HL-60 (cell line): Measurements from ENCODE around the gene VCPKMT.

Experiments used
- GABPA ChIP-seq: IDR thresholded peaks from 2 replicates; pipeline ENCODE4 v1.6.1; 2012; ENCODE audit warnings: low read depth
- POLR2AphosphoS5 ChIP-seq: IDR thresholded peaks from 2 replicates; pipeline ENCODE4 v1.6.1; 2012; ENCODE audit warnings: low read depth
- SPI1 ChIP-seq: IDR thresholded peaks from 2 replicates; pipeline ENCODE4 v1.6.1; 2012; ENCODE audit warnings: low read depth, mild to moderate bottlenecking, borderline replicate concordance
- TF ChIP-seq, protein P1 (sequence below): IDR thresholded peaks from one replicate; pipeline ENCODE4 v1.5.1; 2011; ENCODE audit warnings: low read length, control low read depth, inconsistent platforms; ENCODE audit not compliant: insufficient read depth
- TF ChIP-seq, protein P2 (sequence below): IDR thresholded peaks from 2 replicates; pipeline ENCODE4 v1.6.1; 2012; ENCODE audit warnings: low read depth; ENCODE audit not compliant: insufficient replicate concordance

DNA sequence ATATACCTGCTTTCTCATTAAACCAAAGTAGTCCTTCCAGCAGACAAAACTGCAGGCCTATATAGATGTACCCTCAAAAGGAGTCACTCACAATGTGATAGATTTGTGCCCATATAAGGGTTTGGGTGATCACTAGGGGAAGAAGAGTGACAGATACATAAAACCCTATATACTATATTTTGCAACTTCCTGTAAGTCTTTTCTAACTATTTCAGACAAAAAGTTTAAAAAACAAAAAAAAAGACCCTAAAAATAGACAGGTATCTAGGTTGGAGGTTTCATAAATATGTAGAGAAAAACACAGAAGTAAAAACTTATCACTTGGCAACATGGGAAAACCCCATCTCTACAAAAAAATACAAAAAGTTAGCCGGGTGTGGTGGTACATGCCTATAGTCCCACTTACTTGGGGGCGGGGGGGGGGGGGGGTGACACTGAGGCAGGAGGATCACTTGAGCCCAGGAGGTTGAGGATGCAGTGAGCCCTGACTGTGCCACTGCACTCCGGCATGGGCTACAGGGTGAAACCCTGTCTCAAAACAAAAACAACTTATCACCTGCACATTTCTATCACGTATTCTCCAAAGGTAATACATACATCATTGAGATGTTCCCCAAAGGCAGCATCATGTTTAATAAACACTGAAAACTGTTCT lies 2.9 kb downstream of the VCPKMT start:
- TF ChIP-seq, protein P1, sequence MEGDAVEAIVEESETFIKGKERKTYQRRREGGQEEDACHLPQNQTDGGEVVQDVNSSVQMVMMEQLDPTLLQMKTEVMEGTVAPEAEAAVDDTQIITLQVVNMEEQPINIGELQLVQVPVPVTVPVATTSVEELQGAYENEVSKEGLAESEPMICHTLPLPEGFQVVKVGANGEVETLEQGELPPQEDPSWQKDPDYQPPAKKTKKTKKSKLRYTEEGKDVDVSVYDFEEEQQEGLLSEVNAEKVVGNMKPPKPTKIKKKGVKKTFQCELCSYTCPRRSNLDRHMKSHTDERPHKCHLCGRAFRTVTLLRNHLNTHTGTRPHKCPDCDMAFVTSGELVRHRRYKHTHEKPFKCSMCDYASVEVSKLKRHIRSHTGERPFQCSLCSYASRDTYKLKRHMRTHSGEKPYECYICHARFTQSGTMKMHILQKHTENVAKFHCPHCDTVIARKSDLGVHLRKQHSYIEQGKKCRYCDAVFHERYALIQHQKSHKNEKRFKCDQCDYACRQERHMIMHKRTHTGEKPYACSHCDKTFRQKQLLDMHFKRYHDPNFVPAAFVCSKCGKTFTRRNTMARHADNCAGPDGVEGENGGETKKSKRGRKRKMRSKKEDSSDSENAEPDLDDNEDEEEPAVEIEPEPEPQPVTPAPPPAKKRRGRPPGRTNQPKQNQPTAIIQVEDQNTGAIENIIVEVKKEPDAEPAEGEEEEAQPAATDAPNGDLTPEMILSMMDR: no peak
- TF ChIP-seq POLR2AphosphoS5: no peak
- TF ChIP-seq GABPA: no peak
- TF ChIP-seq, protein P2, sequence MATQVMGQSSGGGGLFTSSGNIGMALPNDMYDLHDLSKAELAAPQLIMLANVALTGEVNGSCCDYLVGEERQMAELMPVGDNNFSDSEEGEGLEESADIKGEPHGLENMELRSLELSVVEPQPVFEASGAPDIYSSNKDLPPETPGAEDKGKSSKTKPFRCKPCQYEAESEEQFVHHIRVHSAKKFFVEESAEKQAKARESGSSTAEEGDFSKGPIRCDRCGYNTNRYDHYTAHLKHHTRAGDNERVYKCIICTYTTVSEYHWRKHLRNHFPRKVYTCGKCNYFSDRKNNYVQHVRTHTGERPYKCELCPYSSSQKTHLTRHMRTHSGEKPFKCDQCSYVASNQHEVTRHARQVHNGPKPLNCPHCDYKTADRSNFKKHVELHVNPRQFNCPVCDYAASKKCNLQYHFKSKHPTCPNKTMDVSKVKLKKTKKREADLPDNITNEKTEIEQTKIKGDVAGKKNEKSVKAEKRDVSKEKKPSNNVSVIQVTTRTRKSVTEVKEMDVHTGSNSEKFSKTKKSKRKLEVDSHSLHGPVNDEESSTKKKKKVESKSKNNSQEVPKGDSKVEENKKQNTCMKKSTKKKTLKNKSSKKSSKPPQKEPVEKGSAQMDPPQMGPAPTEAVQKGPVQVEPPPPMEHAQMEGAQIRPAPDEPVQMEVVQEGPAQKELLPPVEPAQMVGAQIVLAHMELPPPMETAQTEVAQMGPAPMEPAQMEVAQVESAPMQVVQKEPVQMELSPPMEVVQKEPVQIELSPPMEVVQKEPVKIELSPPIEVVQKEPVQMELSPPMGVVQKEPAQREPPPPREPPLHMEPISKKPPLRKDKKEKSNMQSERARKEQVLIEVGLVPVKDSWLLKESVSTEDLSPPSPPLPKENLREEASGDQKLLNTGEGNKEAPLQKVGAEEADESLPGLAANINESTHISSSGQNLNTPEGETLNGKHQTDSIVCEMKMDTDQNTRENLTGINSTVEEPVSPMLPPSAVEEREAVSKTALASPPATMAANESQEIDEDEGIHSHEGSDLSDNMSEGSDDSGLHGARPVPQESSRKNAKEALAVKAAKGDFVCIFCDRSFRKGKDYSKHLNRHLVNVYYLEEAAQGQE: no peak
- no peak for TF ChIP-seq SPI1
